Astrocyte of the spinal cord (primary cell): ENCODE data around the gene COL5A1.
A peak's percentile ranks its signal among the peaks of the same experiment; 100 is the strongest.

Source experiments
- DNase-seq: peaks from one replicate; pipeline ENCODE4 v3.0.0; 2011; ENCODE audit warnings: low read depth, low spot score
- H3K4me3 ChIP-seq: 2 replicates; pipeline ENCODE4 v1.5.1; 2011; ENCODE audit warnings: low read depth, mild to moderate bottlenecking, low read length, moderate library complexity
- in situ Hi-C: cut with HindIII; loops from 2 replicates; pipeline ENCODE4 v1.10.0; 2017; ENCODE audit warnings: low sequenced_read_pairs
- TF ChIP-seq, protein P1 (sequence below): IDR thresholded peaks from 2 replicates; pipeline ENCODE4 v1.5.1; 2012; ENCODE audit warnings: low read depth, mild to moderate bottlenecking, low read length, inconsistent platforms

COL5A1 gene

DNA sequence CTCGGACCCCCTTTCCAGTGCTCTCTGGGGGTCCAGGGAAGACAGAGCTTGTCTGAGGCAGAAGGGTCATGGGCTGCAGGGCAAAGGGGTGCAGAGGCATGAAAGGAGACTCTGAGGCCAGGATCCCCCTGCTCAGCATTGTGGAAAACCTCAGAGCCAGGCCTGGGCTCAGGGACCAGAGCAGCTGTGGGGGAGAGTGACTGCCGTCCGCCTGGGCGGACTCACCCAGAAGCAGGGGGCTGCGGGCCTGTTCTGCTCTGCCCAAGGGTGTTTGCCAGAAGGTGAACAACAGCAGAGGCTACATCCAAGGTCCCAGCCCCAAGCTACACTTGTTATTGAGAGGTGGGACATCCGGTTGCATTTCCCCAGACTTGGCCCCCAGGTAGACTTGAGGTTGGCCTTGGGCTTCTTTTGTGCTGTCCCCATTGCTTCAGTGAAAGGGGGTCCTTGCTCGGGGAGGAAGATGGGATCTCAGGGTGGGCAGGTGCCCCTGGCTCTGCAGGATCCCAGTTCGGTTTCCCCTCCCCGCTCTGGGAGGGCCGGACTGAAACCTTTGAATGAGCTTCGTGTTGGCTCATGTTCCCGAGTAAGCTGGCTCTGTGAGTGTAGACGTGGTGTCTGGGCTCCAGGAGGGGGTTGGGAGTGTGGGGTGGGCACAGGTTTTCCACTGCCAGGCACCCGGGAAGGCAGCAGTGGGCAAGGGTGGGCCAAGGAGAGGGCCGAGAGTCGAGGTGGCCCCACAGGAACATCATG is 92.1 kb downstream of the COL5A1 start:
- in situ Hi-C loops: no loop called here
- no peak overlapping the region for H3K4me3 ChIP-seq
- DNase-seq: no peak
- TF ChIP-seq, protein P1, sequence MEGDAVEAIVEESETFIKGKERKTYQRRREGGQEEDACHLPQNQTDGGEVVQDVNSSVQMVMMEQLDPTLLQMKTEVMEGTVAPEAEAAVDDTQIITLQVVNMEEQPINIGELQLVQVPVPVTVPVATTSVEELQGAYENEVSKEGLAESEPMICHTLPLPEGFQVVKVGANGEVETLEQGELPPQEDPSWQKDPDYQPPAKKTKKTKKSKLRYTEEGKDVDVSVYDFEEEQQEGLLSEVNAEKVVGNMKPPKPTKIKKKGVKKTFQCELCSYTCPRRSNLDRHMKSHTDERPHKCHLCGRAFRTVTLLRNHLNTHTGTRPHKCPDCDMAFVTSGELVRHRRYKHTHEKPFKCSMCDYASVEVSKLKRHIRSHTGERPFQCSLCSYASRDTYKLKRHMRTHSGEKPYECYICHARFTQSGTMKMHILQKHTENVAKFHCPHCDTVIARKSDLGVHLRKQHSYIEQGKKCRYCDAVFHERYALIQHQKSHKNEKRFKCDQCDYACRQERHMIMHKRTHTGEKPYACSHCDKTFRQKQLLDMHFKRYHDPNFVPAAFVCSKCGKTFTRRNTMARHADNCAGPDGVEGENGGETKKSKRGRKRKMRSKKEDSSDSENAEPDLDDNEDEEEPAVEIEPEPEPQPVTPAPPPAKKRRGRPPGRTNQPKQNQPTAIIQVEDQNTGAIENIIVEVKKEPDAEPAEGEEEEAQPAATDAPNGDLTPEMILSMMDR: no peak

DNA sequence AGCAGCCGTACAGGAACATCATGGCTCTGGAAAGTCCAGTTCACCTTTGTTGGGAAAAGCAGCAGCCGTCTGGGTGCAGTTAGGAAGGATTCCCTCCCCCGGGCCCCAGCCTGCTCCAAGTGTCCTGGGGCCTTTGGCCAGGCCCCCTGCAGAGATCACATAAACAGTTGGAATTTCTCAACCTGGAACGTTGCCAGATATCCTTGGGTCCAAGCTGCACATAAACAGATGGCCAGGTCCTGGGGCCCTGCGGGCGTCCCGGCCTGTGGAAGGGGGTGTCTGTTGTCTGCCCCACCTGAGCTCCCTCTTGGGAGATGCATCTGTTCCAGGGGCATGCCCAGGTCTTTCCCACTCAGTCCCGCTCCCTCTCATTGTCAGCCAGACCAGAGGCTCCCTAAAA is 92.7 kb downstream of the COL5A1 start:
- in situ Hi-C loops: no loop called here
- H3K4me3 ChIP-seq: no peak overlapping the region
- peak; percentile 60 for DNase-seq
- TF ChIP-seq, protein P1: no peak

DNA sequence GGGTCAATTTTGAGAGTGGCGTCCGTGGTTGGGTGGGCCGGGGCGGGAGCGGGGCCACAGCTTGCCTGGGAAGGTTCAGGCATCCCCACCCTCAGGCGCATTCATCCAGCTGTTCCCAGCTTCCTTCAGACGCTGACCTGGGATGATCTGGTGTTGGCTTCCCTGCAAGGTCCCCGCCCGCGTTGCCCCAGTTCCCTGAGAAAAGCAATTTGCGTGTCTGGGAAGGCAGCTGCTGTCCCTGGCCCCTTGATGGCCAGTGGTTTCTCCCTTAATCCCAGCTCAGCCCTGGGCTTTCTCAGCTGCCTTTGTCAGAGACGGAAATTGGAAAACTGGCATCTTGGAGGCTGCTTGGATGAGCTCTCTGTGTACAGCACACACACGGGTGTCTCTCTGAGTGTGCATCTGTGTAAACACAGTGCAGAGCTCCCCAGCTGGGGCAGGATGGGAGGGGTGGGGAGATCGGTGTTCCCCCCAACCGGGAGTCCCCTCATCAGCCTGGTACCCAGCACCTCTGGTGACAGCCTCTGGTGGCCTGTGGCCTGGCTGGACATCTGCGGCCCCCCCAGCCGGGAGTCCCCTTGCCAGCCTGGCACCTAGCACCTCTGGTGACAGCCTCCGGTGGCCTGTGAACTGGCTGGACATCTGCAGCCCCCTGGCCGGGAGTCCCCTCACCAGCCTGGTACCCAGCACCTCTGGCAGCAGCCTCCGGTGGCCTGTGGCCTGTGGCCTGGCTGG is 94.0 kb downstream of the COL5A1 start:
- H3K4me3 ChIP-seq: no peak overlapping the region
- in situ Hi-C loops: no loop called here
- TF ChIP-seq, protein P1: no peak
- no peak for DNase-seq

DNA sequence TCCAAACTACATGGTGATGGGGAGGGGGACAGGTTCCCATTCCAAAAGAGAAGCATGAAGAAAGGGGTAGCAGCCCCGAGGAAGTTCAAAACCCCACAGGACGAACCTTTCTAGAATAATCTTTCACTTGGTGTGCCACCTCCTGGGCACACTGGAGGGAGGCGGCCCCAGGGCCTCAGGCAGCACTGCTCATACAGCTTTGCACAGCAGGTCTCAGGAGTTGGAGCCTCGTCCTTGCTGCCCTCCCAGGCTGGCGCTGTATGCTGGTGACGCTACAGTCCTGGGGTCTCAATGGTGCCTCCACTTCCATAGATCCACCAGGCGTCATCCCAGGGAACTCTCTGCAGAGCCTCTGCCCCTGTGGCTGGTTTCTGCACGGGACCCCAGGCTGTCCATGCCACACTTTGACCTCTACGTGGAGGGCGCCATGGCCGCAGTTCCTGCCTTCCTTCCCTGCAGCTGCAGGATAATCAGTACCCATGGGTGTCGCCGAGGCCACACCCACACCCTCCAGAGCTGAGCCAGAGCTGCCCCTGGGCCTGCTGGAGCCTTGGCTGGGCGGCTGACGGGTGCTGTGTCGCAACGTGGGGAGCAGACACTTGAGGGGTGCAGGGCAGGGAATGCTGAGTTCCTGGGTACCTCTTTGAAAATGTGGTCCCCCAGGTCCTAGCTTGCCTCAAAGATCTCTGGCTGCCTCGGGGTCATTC is 95.3 kb downstream of the COL5A1 start:
- in situ Hi-C loops: no loop called here
- no peak overlapping the region for H3K4me3 ChIP-seq
- TF ChIP-seq, protein P1: no peak
- no peak for DNase-seq

DNA sequence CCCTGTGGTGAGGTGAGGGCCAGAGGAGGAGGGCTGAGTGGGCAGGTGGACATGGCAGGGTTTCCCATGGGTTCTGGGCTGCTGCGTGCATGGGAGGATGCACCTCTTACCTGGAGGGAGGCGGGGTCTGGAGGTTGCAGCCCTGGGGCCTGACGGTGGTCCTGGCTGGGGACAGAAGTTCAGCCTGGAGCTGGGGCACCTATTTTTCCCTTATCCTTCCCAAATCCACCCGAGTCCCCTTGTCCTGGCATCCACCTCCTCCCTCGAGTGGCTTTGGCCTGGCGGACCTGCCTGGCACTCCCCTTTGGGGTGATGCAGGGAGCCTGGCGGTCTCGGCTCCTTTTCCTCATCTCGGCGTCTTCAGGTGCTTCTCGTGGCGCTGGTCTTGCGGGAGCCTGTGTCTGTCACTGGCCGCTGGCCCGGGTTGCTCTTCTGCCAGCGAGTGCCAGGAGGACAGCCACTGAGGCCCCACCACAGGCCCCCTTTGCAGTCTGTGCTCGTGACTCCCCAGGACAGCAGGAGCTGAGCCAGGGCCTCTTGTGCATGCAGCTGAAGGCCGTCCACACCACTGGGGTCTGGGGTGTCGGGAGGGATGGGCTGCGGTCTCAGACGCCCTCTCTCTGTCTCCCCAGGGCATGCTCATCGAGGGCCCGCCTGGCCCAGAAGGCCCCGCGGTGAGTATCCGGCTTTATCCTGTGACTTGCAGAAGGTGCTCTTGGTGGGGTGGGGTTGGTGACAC is 96.4 kb downstream of the COL5A1 start:
- in situ Hi-C loops: no loop called here
- TF ChIP-seq, protein P1: no peak
- H3K4me3 ChIP-seq: no peak overlapping the region
- DNase-seq: no peak
